ENCODE results near the gene MEA1. TPM values are rescaled to one million over a fixed set of nuclear protein-coding genes. Genes with fewer than 3 reads are reported as not detected.

MEA1 gene
- total RNA-seq, 1 experiment from 2014 or later: 64.8 TPM

DNA sequence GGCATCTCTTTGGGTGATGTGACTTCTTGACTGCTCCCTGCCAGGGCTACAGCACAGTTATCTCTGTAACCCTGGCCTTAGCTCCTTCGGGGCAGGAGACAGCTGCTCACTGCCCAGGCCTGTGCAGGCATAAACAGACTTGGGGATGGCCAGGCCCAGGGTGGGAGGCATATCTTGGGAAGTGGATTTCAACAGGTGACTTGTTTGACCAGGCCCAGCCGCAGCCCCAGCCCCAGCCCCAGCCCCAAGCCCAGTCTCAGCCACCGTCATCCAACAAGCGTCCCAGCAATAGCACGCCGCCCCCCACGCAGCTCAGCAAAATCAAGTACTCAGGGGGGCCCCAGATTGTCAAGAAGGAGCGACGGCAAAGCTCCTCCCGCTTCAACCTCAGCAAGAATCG lies 7.5 kb downstream of the MEA1 start:
- H3K36me3 ChIP-seq (ENCODE audit: control insufficient read depth in 1 of 2, insufficient read depth in 2 of 2, low read length in 2 of 2): peaks cover 27 to 33% of the 10 kb centered on the region in 2 experiments; a peak in 3 of 4 replicates
- ChIA-PET RAD21 (ENCODE audit: low non-redundant PET in 1 of 2, low total read pairs in 2 of 2, uncharacterized antibody in 2 of 2, unreplicated experiment in 2 of 2) (no interaction called here), POLR2A (no interaction called here), CTCF (no interaction called here)
- no peaks in the 10 kb centered on the region for H3K9me3 ChIP-seq (ENCODE audit: control insufficient read depth in 1 of 2, insufficient read depth in 1 of 2, low read depth in 1 of 2, low read length in 2 of 2)
- TF ChIP-seq, protein P1, sequence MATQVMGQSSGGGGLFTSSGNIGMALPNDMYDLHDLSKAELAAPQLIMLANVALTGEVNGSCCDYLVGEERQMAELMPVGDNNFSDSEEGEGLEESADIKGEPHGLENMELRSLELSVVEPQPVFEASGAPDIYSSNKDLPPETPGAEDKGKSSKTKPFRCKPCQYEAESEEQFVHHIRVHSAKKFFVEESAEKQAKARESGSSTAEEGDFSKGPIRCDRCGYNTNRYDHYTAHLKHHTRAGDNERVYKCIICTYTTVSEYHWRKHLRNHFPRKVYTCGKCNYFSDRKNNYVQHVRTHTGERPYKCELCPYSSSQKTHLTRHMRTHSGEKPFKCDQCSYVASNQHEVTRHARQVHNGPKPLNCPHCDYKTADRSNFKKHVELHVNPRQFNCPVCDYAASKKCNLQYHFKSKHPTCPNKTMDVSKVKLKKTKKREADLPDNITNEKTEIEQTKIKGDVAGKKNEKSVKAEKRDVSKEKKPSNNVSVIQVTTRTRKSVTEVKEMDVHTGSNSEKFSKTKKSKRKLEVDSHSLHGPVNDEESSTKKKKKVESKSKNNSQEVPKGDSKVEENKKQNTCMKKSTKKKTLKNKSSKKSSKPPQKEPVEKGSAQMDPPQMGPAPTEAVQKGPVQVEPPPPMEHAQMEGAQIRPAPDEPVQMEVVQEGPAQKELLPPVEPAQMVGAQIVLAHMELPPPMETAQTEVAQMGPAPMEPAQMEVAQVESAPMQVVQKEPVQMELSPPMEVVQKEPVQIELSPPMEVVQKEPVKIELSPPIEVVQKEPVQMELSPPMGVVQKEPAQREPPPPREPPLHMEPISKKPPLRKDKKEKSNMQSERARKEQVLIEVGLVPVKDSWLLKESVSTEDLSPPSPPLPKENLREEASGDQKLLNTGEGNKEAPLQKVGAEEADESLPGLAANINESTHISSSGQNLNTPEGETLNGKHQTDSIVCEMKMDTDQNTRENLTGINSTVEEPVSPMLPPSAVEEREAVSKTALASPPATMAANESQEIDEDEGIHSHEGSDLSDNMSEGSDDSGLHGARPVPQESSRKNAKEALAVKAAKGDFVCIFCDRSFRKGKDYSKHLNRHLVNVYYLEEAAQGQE (IDR thresholded peaks at IDR 0.05; ENCODE audit: low read depth): no peak
- TF ChIP-seq, protein P2, sequence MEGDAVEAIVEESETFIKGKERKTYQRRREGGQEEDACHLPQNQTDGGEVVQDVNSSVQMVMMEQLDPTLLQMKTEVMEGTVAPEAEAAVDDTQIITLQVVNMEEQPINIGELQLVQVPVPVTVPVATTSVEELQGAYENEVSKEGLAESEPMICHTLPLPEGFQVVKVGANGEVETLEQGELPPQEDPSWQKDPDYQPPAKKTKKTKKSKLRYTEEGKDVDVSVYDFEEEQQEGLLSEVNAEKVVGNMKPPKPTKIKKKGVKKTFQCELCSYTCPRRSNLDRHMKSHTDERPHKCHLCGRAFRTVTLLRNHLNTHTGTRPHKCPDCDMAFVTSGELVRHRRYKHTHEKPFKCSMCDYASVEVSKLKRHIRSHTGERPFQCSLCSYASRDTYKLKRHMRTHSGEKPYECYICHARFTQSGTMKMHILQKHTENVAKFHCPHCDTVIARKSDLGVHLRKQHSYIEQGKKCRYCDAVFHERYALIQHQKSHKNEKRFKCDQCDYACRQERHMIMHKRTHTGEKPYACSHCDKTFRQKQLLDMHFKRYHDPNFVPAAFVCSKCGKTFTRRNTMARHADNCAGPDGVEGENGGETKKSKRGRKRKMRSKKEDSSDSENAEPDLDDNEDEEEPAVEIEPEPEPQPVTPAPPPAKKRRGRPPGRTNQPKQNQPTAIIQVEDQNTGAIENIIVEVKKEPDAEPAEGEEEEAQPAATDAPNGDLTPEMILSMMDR (IDR thresholded peaks at IDR 0.05 in 2 of 3, conservative IDR thresholded peaks at IDR 0.05 in 1 of 3; ENCODE audit: borderline replicate concordance in 1 of 3, insufficient read depth in 1 of 3, low read depth in 2 of 3, low read length in 2 of 3): no peak
- TF ChIP-seq, protein P3, sequence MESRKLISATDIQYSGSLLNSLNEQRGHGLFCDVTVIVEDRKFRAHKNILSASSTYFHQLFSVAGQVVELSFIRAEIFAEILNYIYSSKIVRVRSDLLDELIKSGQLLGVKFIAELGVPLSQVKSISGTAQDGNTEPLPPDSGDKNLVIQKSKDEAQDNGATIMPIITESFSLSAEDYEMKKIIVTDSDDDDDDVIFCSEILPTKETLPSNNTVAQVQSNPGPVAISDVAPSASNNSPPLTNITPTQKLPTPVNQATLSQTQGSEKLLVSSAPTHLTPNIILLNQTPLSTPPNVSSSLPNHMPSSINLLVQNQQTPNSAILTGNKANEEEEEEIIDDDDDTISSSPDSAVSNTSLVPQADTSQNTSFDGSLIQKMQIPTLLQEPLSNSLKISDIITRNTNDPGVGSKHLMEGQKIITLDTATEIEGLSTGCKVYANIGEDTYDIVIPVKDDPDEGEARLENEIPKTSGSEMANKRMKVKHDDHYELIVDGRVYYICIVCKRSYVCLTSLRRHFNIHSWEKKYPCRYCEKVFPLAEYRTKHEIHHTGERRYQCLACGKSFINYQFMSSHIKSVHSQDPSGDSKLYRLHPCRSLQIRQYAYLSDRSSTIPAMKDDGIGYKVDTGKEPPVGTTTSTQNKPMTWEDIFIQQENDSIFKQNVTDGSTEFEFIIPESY (IDR thresholded peaks at IDR 0.05; ENCODE audit: extremely low read depth, insufficient replicate concordance, low read length): no peak
- no peak for TF ChIP-seq FOSL1 (IDR thresholded peaks at IDR 0.05; ENCODE audit: low read depth)
- TF ChIP-seq, protein P4, sequence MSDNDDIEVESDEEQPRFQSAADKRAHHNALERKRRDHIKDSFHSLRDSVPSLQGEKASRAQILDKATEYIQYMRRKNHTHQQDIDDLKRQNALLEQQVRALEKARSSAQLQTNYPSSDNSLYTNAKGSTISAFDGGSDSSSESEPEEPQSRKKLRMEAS (IDR thresholded peaks at IDR 0.05): no peak
- TF ChIP-seq RAD21 (IDR thresholded peaks at IDR 0.05; ENCODE audit: low read depth): no peak
- TF ChIP-seq JUND (IDR thresholded peaks at IDR 0.05): no peak
- H3K9me2 ChIP-seq (ENCODE audit: insufficient read depth): no peaks in the 10 kb centered on the region
- no peaks in the 10 kb centered on the region for H3K4me1 ChIP-seq (ENCODE audit: control insufficient read depth in 1 of 2, insufficient read depth in 2 of 2, low read length in 2 of 2)
- no peak for ATAC-seq
- H3K27me3 ChIP-seq (ENCODE audit: insufficient read depth, low read length): no peaks in the 10 kb centered on the region
- no peak overlapping the region for H3K4me2 ChIP-seq (ENCODE audit: low read length)
- no peak for DNase-seq (ENCODE audit: low read depth, low spot score)
- no peak overlapping the region for H3K4me3 ChIP-seq (replicated peaks in 1 of 2; ENCODE audit: low read depth in 1 of 2, low read length in 2 of 2)
- H2AFZ ChIP-seq (ENCODE audit: low read depth, low read length, poor library complexity, severe bottlenecking): no peak overlapping the region
- no peak overlapping the region for H3K9ac ChIP-seq (ENCODE audit: low read length)
- intact Hi-C loops (cut with micrococcal nuclease): no loop called here
- no TSS peak for BruUV-seq (replicated peaks)
- 0 out of 2 replicates have a peak, but pooled peaks cover 2% of the 10 kb centered on the region for H3K79me2 ChIP-seq (ENCODE audit: insufficient read depth, low read length)
- H3K27ac ChIP-seq (ENCODE audit: low read depth, low read length): no peak overlapping the region
- H4K20me1 ChIP-seq (ENCODE audit: insufficient read depth): no peaks in the 10 kb centered on the region
